Measurements from ENCODE around the gene TRIM31. TPM values are rescaled to one million over a fixed set of nuclear protein-coding genes. Genes with fewer than 3 reads are reported as not detected.

TRIM31 gene
- total RNA-seq, 2 donors from 2014 or later: 0.32 TPM; not detected in 1

GRCh38 chr6:30136570-30137286 lies 23.8 kb upstream of the TRIM31 start:
- WGBS: 83% methylated on average over 11 of the region's 11 CpGs
- TF ChIP-seq POLR2AphosphoS5 (IDR thresholded peaks at IDR 0.05) (no peak), POLR2A (IDR thresholded peaks at IDR 0.05) (no peak)
- TF ChIP-seq, protein P1, sequence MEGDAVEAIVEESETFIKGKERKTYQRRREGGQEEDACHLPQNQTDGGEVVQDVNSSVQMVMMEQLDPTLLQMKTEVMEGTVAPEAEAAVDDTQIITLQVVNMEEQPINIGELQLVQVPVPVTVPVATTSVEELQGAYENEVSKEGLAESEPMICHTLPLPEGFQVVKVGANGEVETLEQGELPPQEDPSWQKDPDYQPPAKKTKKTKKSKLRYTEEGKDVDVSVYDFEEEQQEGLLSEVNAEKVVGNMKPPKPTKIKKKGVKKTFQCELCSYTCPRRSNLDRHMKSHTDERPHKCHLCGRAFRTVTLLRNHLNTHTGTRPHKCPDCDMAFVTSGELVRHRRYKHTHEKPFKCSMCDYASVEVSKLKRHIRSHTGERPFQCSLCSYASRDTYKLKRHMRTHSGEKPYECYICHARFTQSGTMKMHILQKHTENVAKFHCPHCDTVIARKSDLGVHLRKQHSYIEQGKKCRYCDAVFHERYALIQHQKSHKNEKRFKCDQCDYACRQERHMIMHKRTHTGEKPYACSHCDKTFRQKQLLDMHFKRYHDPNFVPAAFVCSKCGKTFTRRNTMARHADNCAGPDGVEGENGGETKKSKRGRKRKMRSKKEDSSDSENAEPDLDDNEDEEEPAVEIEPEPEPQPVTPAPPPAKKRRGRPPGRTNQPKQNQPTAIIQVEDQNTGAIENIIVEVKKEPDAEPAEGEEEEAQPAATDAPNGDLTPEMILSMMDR (IDR thresholded peaks at IDR 0.05): no peak
- Histone ChIP-seq H3K4me1 (replicated peaks) (no peaks in the 10 kb centered on the region), H3K4me3 (no peak overlapping the region), H3K27me3 (replicated peaks; ENCODE audit: insufficient read depth) (no peaks in the 10 kb centered on the region), H3K9me3 (no peaks in the 10 kb centered on the region), H3K36me3 (no peaks in the 10 kb centered on the region), H3K27ac (no peak overlapping the region)
- intact Hi-C loops (cut with DNase I): no loop called here
- no peak for DNase-seq (ENCODE audit: low spot score)

DNA sequence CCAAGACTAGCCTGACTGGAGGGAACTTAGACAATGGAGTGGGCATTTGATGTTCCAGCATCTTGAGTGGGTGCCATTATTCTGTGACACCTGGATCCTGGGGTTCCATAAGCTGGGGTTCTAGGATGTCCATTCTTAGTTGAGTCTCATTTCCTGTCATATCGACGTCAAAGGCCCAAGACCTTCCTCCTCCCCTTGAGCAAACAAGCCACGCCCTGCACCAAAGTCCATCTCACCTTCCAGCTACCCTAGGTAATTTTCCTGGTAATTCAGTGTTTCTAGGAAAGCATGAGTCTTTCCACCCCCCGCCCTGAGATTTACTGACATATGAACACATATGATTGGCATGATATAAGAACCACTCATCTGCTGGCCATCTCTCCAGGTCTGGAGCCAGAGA lies 22.9 kb upstream of the TRIM31 start, which contains the start of gene TRIM40:
Gene TRIM40 (plus strand): TSS at position 384 of the 400 bp plus-strand sequence. CDS start 897 bp downstream, outside the sequence.
- Histone ChIP-seq H3K27ac (no peak within 1 kb of the TSS), H3K4me1 (replicated peaks) (no peaks in the 10 kb centered on the region), H3K4me3 (no peak within 1 kb of the TSS), H3K36me3 (no peaks in the 10 kb centered on the region), H3K9me3 (no peaks in the 10 kb centered on the region), H3K27me3 (replicated peaks; ENCODE audit: insufficient read depth) (no peaks in the 10 kb centered on the region)
- TF ChIP-seq POLR2AphosphoS5 (IDR thresholded peaks at IDR 0.05) (no peak), POLR2A (IDR thresholded peaks at IDR 0.05) (no peak)
- TF ChIP-seq, protein P1 (IDR thresholded peaks at IDR 0.05): no peak
- intact Hi-C loops (cut with DNase I): no loop called here
- WGBS: 80% methylated on average over 4 of the region's 4 CpGs
- no peak for DNase-seq (ENCODE audit: low spot score)

- no peak for TF ChIP-seq POLR2AphosphoS5 (IDR thresholded peaks at IDR 0.05)
- TF ChIP-seq, protein P1 (IDR thresholded peaks at IDR 0.05): no peak
- Histone ChIP-seq H3K36me3 (no peaks in the 10 kb centered on the region), H3K27me3 (replicated peaks; ENCODE audit: insufficient read depth) (no peaks in the 10 kb centered on the region), H3K9me3 (no peaks in the 10 kb centered on the region), H3K4me1 (replicated peaks) (no peaks in the 10 kb centered on the region), H3K4me3 (no peak overlapping the region), H3K27ac (no peak overlapping the region)
- DNase-seq (ENCODE audit: low spot score): no peak
- 89% methylated on average over 2 of the region's 2 CpGs for WGBS
- intact Hi-C loops (cut with DNase I): no loop called here
These were observed 22.3 kb upstream of the TRIM31 start for GRCh38 chr6:30135147-30135546.

- Histone ChIP-seq H3K9me3 (no peaks in the 10 kb centered on the region), H3K4me1 (replicated peaks) (no peaks in the 10 kb centered on the region), H3K4me3 (no peak overlapping the region), H3K27ac (no peak overlapping the region), H3K36me3 (no peaks in the 10 kb centered on the region), H3K27me3 (replicated peaks; ENCODE audit: insufficient read depth) (peaks cover 6% of the 10 kb centered on the region)
- intact Hi-C loops (cut with DNase I): loop anchor here (2.0 kb wide), 1 partner anchor 29 kb away; no protein-coding TSS in a partner anchor
- DNase-seq (ENCODE audit: low spot score): no peak
- TF ChIP-seq POLR2AphosphoS5 (IDR thresholded peaks at IDR 0.05) (no peak), POLR2A (IDR thresholded peaks at IDR 0.05) (no peak)
- TF ChIP-seq, protein P1 (IDR thresholded peaks at IDR 0.05): no peak
- WGBS: 32% methylated on average over 2 of the region's 2 CpGs
These were observed 19.1 kb upstream of the TRIM31 start for GRCh38 chr6:30131947-30132497.

Measured in prostate gland (tissue), 2 donors.